PC-3 (cell line): Measurements from ENCODE around the gene EFCAB9. TPM values are rescaled to one million over a fixed set of nuclear protein-coding genes. Genes with fewer than 3 reads are reported as not detected.

Source experiments
- ATAC-seq: fragments of 200-7000 bp; cut with Tn5 transposase; 2 replicates; pipeline ENCODE4 v1.9.1; 2020; ENCODE audit warnings: mild to moderate bottlenecking, moderate library complexity
- BruUV-seq: library from RNA; stranded (reverse); fragments of 400-500 nt; replicated peaks from 2 replicates; lab custom pipeline; 2021; lab: Mats Ljungman, UMichigan
- CTCF ChIA-PET: fragments of 300-600 bp; sonication (Branson Sonifier 250); formaldehyde crosslinking; loops from one replicate; lab custom pipeline; 2022; ENCODE audit warnings: antibody characterized with exemption; lab: Charles Lee
- POLR2A ChIA-PET: fragments of 300-600 bp; sonication (Branson Sonifier 250); formaldehyde crosslinking; loops from one replicate; lab custom pipeline; 2022; ENCODE audit warnings: antibody characterized with exemption; ENCODE audit not compliant: unreplicated experiment; lab: Charles Lee
- DNase-seq: peaks from one replicate; pipeline ENCODE4 v3.0.0-alpha.2; 2015
- H2AFZ ChIP-seq: fragments of 300-600 bp; sonication (generic); 2 replicates; pipeline ENCODE4 v1.6.0; 2016; ENCODE audit warnings: antibody characterized with exemption, low read length
- H3F3A ChIP-seq: fragments of 300-600 bp; sonication (generic); one replicate; pipeline ENCODE4 v1.6.0; 2017; ENCODE audit warnings: antibody characterized with exemption, low read length, control low read depth, mild to moderate bottlenecking; ENCODE audit not compliant: unreplicated experiment
- H3K27ac ChIP-seq: fragments of 300-600 bp; sonication (generic); 2 replicates; pipeline ENCODE4 v1.5.1; 2016; ENCODE audit warnings: mild to moderate bottlenecking, low read length
- H3K27me3 ChIP-seq: fragments of 300-600 bp; sonication (generic); 2 replicates; pipeline ENCODE4 v1.6.1; 2016; ENCODE audit warnings: low read length, mixed read lengths
- H3K36me3 ChIP-seq: fragments of 300-600 bp; sonication (generic); 2 replicates; pipeline ENCODE4 v1.6.1; 2016; ENCODE audit warnings: low read depth, mixed run types, low read length, mixed read lengths
- H3K4me1 ChIP-seq: fragments of 300-600 bp; sonication (generic); 2 replicates; pipeline ENCODE4 v1.5.1; 2016; ENCODE audit warnings: low read length; ENCODE audit not compliant: insufficient read depth
- H3K4me2 ChIP-seq: fragments of 300-600 bp; sonication (generic); 2 replicates; pipeline ENCODE4 v1.6.0; 2016; ENCODE audit warnings: low read length
- H3K4me3 ChIP-seq: fragments of 300-600 bp; sonication (generic); 2 replicates; pipeline ENCODE4 v1.5.1; 2016; ENCODE audit warnings: mild to moderate bottlenecking, low read length, mixed read lengths
- H3K79me2 ChIP-seq: fragments of 300-600 bp; sonication (generic); 2 replicates; pipeline ENCODE4 v1.6.1; 2017; ENCODE audit warnings: low read length, mixed read lengths
- H3K9ac ChIP-seq: fragments of 300-600 bp; sonication (generic); 2 replicates; pipeline ENCODE4 v1.6.0; 2016; ENCODE audit warnings: mild to moderate bottlenecking, low read length
- H3K9me2 ChIP-seq: fragments of 300-600 bp; sonication (generic); replicated peaks from 2 replicates; pipeline ENCODE4 v1.6.1; 2016; ENCODE audit warnings: mixed run types, low read length, mixed read lengths
- H3K9me3 ChIP-seq: fragments of 300-600 bp; sonication (generic); 2 replicates; pipeline ENCODE4 v1.6.1; 2016; ENCODE audit warnings: low read length, mixed read lengths
- H4K20me1 ChIP-seq: fragments of 300-600 bp; sonication (generic); 2 replicates; pipeline ENCODE4 v1.6.1; 2016; ENCODE audit warnings: low read length, mixed read lengths
- CTCF ChIP-seq: fragments of 300-600 bp; sonication (generic); conservative IDR thresholded peaks from 2 replicates; pipeline ENCODE4 v1.5.1; 2017; ENCODE audit warnings: antibody characterized with exemption, low read depth, mild to moderate bottlenecking, low read length
- EZH2 ChIP-seq: fragments of 300-600 bp; sonication (generic); IDR thresholded peaks from one replicate; pipeline ENCODE4 v1.6.1; 2017; ENCODE audit warnings: antibody characterized with exemption, mild to moderate bottlenecking, low read length; ENCODE audit not compliant: unreplicated experiment
- EZH2phosphoT487 ChIP-seq: fragments of 300-600 bp; sonication (generic); IDR thresholded peaks from 2 replicates; pipeline ENCODE4 v1.6.1; 2018; ENCODE audit warnings: mild to moderate bottlenecking, antibody characterized with exemption, low read length, borderline replicate concordance
- intact Hi-C: fragments of 100-400 bp; cut with micrococcal nuclease; formaldehyde crosslinking; loops from 2 replicates; pipeline ENCODE4 v1.9.0; 2023
- total RNA-seq: library from RNA; depleted of rRNA; stranded (reverse); fragments of >200 nt; gene quantifications from 2 replicates; pipeline ENCODE4 v1.2.3, GENCODE V29; 2014

Gene EFCAB9
- total RNA-seq, 1 experiment from 2014 or later: not detected

- H3K79me2 ChIP-seq: 0 out of 2 replicates have a peak, but pooled peaks cover 3% of the 10 kb centered on the region
- H3K4me2 ChIP-seq: no peak overlapping the region
- no TSS peak for BruUV-seq
- H3K27ac ChIP-seq: no peak overlapping the region
- no peaks in the 10 kb centered on the region for H3K4me1 ChIP-seq
- no peak overlapping the region for H3K4me3 ChIP-seq
- H3K9me3 ChIP-seq: no peaks in the 10 kb centered on the region
- no peaks in the 10 kb centered on the region for H3K27me3 ChIP-seq
- CTCF ChIA-PET: no interaction called here
- intact Hi-C loops: no loop called here
- H3K9me2 ChIP-seq: no peaks in the 10 kb centered on the region
- no peak for DNase-seq
- POLR2A ChIA-PET: no interaction called here
- H3K36me3 ChIP-seq: peaks cover 7% of the 10 kb centered on the region
- H4K20me1 ChIP-seq: no peaks in the 10 kb centered on the region
- H3F3A ChIP-seq: no peaks in the 10 kb centered on the region
- no peak for TF ChIP-seq EZH2
- no peak for TF ChIP-seq EZH2phosphoT487
- TF ChIP-seq CTCF: no peak
- no peak for ATAC-seq
- no peak overlapping the region for H2AFZ ChIP-seq
- H3K9ac ChIP-seq: no peak overlapping the region
These were observed 37.4 kb upstream of the EFCAB9 start for GRCh38 chr5:172156541-172156994.

GRCh38 chr5:172159016-172159415 is 35.0 kb upstream of the EFCAB9 start:
- Histone ChIP-seq H3K9ac (no peak overlapping the region), H3K27ac (no peak overlapping the region), H3K27me3 (no peaks in the 10 kb centered on the region), H3F3A (no peaks in the 10 kb centered on the region), H3K4me2 (no peak overlapping the region), H3K4me1 (no peaks in the 10 kb centered on the region), H3K79me2 (peaks cover 12% of the 10 kb centered on the region; the same call in 1 of the 2 replicates), H3K4me3 (no peak overlapping the region), H3K36me3 (peaks cover 7% of the 10 kb centered on the region), H4K20me1 (peaks cover 14% of the 10 kb centered on the region; the same call in 1 of the 2 replicates), H3K9me2 (no peaks in the 10 kb centered on the region), H2AFZ (no peak overlapping the region), H3K9me3 (no peaks in the 10 kb centered on the region)
- ChIA-PET CTCF (interaction anchor here (0.6 kb wide), 1 partner anchor 132 kb away, joined by 3 read pairs; no protein-coding TSS in a partner anchor), POLR2A (no interaction called here)
- ATAC-seq (no peak), DNase-seq (no peak)
- no peak for TF ChIP-seq EZH2phosphoT487
- intact Hi-C loops: no loop called here
- no TSS peak for BruUV-seq

GRCh38 chr5:172160506-172160905 is 33.5 kb upstream of the EFCAB9 start:
- Histone ChIP-seq H3K9ac (no peak overlapping the region), H3K79me2 (peaks cover 12% of the 10 kb centered on the region; the same call in 1 of the 2 replicates), H3K9me3 (no peaks in the 10 kb centered on the region), H3K27me3 (no peaks in the 10 kb centered on the region), H3K4me2 (no peak overlapping the region), H3F3A (no peaks in the 10 kb centered on the region), H3K27ac (no peak overlapping the region), H3K9me2 (no peaks in the 10 kb centered on the region), H3K4me1 (no peaks in the 10 kb centered on the region), H2AFZ (no peak overlapping the region), H3K4me3 (no peak overlapping the region), H4K20me1 (peaks cover 14% of the 10 kb centered on the region; the same call in 1 of the 2 replicates), H3K36me3 (peaks cover 7% of the 10 kb centered on the region)
- ATAC-seq (no peak), DNase-seq (no peak)
- ChIA-PET CTCF (no interaction called here), POLR2A (no interaction called here)
- intact Hi-C loops: no loop called here
- BruUV-seq: no TSS peak
- no peak for TF ChIP-seq EZH2phosphoT487
- no peak for TF ChIP-seq EZH2
- no peak for TF ChIP-seq CTCF
